Trophoblast cell (in vitro differentiated cells and primary cell): Measurements from ENCODE around the gene IMMP2L. TPM values are rescaled to one million over a fixed set of nuclear protein-coding genes. Genes with fewer than 3 reads are reported as not detected.
"Not testable (repeated sequence)": the region's sequence is repeated elsewhere in the genome, so short reads cannot be mapped to it uniquely, and the experiment has no call there.

Experiments used
- DNase-seq, 2 donors: peaks; one replicate each; pipeline ENCODE4 v3.0.0-alpha.2; 2016
- H2AFZ ChIP-seq: 2 replicates; pipeline ENCODE4 v1.6.1; 2013; ENCODE audit warnings: low read length, moderate library complexity, mild to moderate bottlenecking; ENCODE audit not compliant: insufficient read depth, poor library complexity
- H2AK5ac ChIP-seq: 2 replicates; pipeline ENCODE4 v1.6.1; 2013; ENCODE audit warnings: mild to moderate bottlenecking, low read length
- H2BK120ac ChIP-seq: 2 replicates; pipeline ENCODE4 v1.6.1; 2013; ENCODE audit warnings: low read length, mild to moderate bottlenecking, moderate library complexity; ENCODE audit not compliant: insufficient read depth, poor library complexity
- H2BK12ac ChIP-seq: 2 replicates; pipeline ENCODE4 v1.6.1; 2013; ENCODE audit warnings: mild to moderate bottlenecking, low read length, moderate library complexity
- H2BK5ac ChIP-seq: 2 replicates; pipeline ENCODE4 v1.6.1; 2013; ENCODE audit warnings: low read length, low read depth, moderate library complexity, mild to moderate bottlenecking; ENCODE audit not compliant: poor library complexity
- H3K14ac ChIP-seq: 2 replicates; pipeline ENCODE4 v1.6.1; 2013; ENCODE audit warnings: mild to moderate bottlenecking, low read length
- H3K18ac ChIP-seq: 2 replicates; pipeline ENCODE4 v1.6.1; 2013; ENCODE audit warnings: mild to moderate bottlenecking, low read length
- H3K23ac ChIP-seq: 2 replicates; pipeline ENCODE4 v1.6.1; 2013; ENCODE audit warnings: low read length
- H3K27ac ChIP-seq: 2 replicates; pipeline ENCODE4 v1.5.1; 2013; ENCODE audit warnings: low read depth, mild to moderate bottlenecking, inconsistent platforms, low read length, moderate library complexity
- H3K27me3 ChIP-seq: 2 replicates; pipeline ENCODE4 v1.6.1; 2013; ENCODE audit warnings: inconsistent platforms, mild to moderate bottlenecking, low read length, moderate library complexity; ENCODE audit not compliant: insufficient read depth
- H3K36me3 ChIP-seq, 2 experiments: 1 replicate in 1 of 2; 2 replicates in 1 of 2; pipeline ENCODE4 v1.6.1; 2013; ENCODE audit warnings: low read length in 2 of 2, mild to moderate bottlenecking in 2 of 2, moderate library complexity in 1 of 2; ENCODE audit not compliant: insufficient read depth in 2 of 2, control insufficient read depth in 1 of 2
- H3K4ac ChIP-seq: 2 replicates; pipeline ENCODE4 v1.6.1; 2013; ENCODE audit warnings: low read depth, mild to moderate bottlenecking, low read length, moderate library complexity
- H3K4me1 ChIP-seq, 2 experiments: 1 replicate in 1 of 2; 2 replicates in 1 of 2; pipeline ENCODE4 v1.6.1; 2013; ENCODE audit warnings: low read length in 2 of 2, mild to moderate bottlenecking in 2 of 2, moderate library complexity in 1 of 2; ENCODE audit not compliant: insufficient read depth in 2 of 2, control insufficient read depth in 1 of 2
- H3K4me2 ChIP-seq: 2 replicates; pipeline ENCODE4 v1.6.1; 2013; ENCODE audit warnings: inconsistent platforms, mild to moderate bottlenecking, low read length, moderate library complexity
- H3K4me3 ChIP-seq: 2 replicates; pipeline ENCODE4 v1.5.1; 2013; ENCODE audit warnings: mild to moderate bottlenecking, low read depth, low read length, inconsistent platforms
- H3K79me1 ChIP-seq: one replicate; pipeline ENCODE4 v1.6.1; 2013; ENCODE audit warnings: low read length
- H3K79me2 ChIP-seq: 2 replicates; pipeline ENCODE4 v1.6.1; 2013; ENCODE audit warnings: low read length, mild to moderate bottlenecking; ENCODE audit not compliant: control insufficient read depth, insufficient read depth, poor library complexity
- H3K9ac ChIP-seq: 2 replicates; pipeline ENCODE4 v1.6.1; 2013; ENCODE audit warnings: mild to moderate bottlenecking, low read length
- H3K9me3 ChIP-seq: 2 replicates; pipeline ENCODE4 v1.6.1; 2013; ENCODE audit warnings: low read depth, mild to moderate bottlenecking, control low read depth, inconsistent platforms, low read length; ENCODE audit not compliant: insufficient read depth
- H4K12ac ChIP-seq: 2 replicates; pipeline ENCODE4 v1.6.1; 2013; ENCODE audit warnings: low read depth, mild to moderate bottlenecking, low read length, moderate library complexity
- H4K8ac ChIP-seq: 2 replicates; pipeline ENCODE4 v1.6.1; 2013; ENCODE audit warnings: low read depth, mild to moderate bottlenecking, low read length, moderate library complexity
- H4K91ac ChIP-seq: one replicate; pipeline ENCODE4 v1.6.1; 2013; ENCODE audit warnings: low read depth, mild to moderate bottlenecking, low read length, moderate library complexity
- WGBS: extraction: QIAGEN DNeasy Blood & Tissue Kit; methylation state at CpG from one replicate; pipeline ENCODE4 v1.1.7; 2013; ENCODE audit warnings: missing lambda C conversion rate; ENCODE audit not compliant: insufficient read length, insufficient coverage; ENCODE audit errors: extremely low coverage; 5-methylcytosine and 5-hydroxymethylcytosine counted together
- polyA plus RNA-seq: library from polyadenylated mRNA; stranded (reverse); fragments of 200-250 nt; gene quantifications from 2 replicates; pipeline ENCODE4 v1.2.3, GENCODE V29; 2013

Gene IMMP2L
- polyA plus RNA-seq = 7.5 and 7.9 TPM in 2 replicates

DNA sequence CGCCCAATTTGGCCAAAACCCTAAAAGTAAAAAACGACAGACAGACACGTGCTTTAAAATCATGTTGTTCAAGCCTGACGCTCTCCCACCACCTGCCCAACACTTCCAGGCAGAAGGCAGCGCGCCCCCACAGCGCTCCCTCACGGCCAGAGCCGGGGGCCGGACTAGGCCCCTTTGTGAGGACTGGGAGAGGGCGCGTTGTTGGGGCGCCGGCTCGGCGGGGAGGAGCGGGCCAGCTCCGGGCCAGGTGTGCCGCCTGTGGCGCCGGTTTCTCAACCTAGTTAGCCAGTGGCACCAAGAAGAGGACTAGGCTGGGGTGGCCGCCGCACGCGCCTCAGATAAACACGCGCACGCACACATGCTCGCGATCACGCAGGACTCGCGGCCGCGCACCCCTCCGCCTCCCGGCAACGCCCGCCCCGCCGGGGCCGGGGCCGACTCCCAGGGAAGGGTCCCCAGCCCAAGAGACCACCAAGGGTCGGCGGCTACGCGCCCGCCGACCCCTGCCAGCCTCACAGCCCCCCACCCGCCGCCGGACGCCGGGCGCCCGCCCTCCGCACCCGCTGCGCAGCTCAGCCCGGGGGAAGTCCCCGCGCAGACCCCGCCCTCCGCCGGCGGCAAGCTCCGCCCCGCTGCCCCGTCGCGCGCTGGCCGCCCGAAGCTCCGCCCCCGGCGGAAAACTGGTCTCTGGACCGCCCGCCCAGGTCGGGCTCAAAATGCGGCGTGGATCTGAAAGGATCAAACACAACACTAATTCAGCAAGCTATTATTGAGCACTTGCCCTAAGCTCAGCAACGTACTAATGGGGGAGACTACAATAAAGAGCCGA, at the start of gene IMMP2L:
TSS of gene IMMP2L (minus strand) at position 589 of the 829 bp plus-strand sequence.
- no peak within 1 kb of the TSS for H3K23ac ChIP-seq

DNA sequence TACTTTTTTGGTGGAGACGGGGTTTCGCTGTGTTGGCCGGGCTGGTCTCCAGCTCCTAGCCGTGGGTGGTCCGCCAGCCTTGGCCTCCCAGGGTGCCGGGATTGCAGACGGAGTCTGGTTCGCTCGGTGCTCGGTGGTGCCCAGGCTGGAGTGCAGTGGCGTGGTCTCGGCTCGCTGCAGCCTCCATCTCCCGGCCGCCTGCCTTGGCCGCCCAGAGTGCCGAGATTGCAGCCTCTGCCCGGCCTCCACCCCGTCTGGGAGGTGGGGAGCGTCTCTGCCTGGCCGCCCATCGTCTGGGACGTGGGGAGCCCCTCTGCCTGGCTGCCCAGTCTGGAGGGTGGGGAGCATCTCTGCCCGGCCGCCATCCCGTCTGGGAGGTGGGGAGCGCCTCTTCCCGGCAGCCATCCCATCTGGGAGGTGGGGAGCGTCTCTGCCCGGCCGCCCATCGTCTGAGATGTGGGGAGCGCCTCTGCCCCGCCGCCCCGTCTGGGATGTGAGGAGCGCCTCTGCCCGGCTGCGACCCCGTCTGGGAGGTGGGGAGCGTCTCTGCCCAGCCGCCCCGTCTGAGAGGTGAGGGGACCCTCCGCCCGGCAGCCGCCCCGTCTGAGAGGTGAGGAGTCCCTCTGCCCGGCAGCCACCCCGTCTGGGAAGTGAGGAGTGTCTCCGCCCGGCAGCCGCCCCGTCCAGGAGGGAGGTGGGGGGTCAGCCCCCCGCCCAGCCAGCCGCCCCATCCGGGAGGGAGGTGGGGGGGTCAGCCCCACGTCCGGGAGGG, 47.4 kb upstream of the IMMP2L start:
- not testable (repeated sequence) for H2AK5ac ChIP-seq, H3K23ac ChIP-seq, H4K91ac ChIP-seq, H3K4me2 ChIP-seq, H2BK5ac ChIP-seq, H4K12ac ChIP-seq, H3K18ac ChIP-seq, H3K14ac ChIP-seq, H3K9me3 ChIP-seq, H3K4ac ChIP-seq, H3K27ac ChIP-seq, H2BK12ac ChIP-seq, H3K4me1 ChIP-seq, DNase-seq, H3K79me2 ChIP-seq, H3K9ac ChIP-seq, H3K4me3 ChIP-seq, H4K8ac ChIP-seq, H3K27me3 ChIP-seq, H2BK120ac ChIP-seq, H2AFZ ChIP-seq, H3K79me1 ChIP-seq, H3K36me3 ChIP-seq
- WGBS = no CpG with 5 or more reads among the region's 58 CpGs

More for the DNA sequence above, at the start of gene IMMP2L:
- H3K14ac ChIP-seq = peak within 1 kb of the TSS; percentile 92
- peak within 1 kb of the TSS; percentile 89 for H4K12ac ChIP-seq
- peaks cover 6% of the 10 kb centered on the region for H3K79me1 ChIP-seq
- no CpG with 5 or more reads among the region's 84 CpGs for WGBS
- peak within 1 kb of the TSS; percentile 95 for H2AFZ ChIP-seq
- no peak within 1 kb of the TSS for H2AK5ac ChIP-seq
- H3K4me3 ChIP-seq = peak within 1 kb of the TSS; percentile 86
- peak; percentile 83 to 97 for DNase-seq
- H2BK12ac ChIP-seq = peak within 1 kb of the TSS; percentile 18
- H4K8ac ChIP-seq = peak within 1 kb of the TSS; percentile 94
- no peaks in the 10 kb centered on the region for H3K9me3 ChIP-seq
- H3K27ac ChIP-seq = peak within 1 kb of the TSS; percentile 42
- peak within 1 kb of the TSS; percentile 30 for H4K91ac ChIP-seq
- peak within 1 kb of the TSS; percentile 65 for H3K4ac ChIP-seq
- H3K27me3 ChIP-seq = no peaks in the 10 kb centered on the region
- H3K9ac ChIP-seq = peak within 1 kb of the TSS; percentile 60
- H3K4me1 ChIP-seq = peaks cover 0 to 7% of the 10 kb centered on the region in 2 experiments
- H3K18ac ChIP-seq = peak within 1 kb of the TSS; percentile 98
- no peaks in the 10 kb centered on the region for H3K36me3 ChIP-seq
- peak within 1 kb of the TSS; percentile 60 for H2BK120ac ChIP-seq
- H2BK5ac ChIP-seq = peak within 1 kb of the TSS; percentile 49
- peaks cover 6% of the 10 kb centered on the region for H3K79me2 ChIP-seq
- peak within 1 kb of the TSS; percentile 63 for H3K4me2 ChIP-seq

DNA sequence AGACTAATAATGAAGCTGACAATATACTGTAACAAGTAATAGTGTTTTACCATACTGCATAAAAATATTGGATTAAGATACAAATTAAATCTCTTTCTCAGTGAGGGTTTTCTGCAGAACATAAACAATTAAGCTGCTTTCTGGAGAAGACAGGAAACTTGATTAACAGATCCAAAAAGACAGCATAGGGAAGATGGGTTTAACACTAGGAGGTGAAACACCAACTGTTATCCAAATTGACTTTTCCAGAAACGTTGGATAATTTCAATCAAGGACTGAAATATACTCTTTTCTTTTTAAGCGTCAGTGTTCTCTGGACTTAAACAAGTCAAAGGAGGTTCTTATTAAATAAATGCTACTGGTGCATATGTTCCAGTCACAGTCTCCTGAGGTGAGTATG, 45.3 kb upstream of the IMMP2L start:
- Histone ChIP-seq H3K27me3 (no peaks in the 10 kb centered on the region), H2AK5ac (no peak overlapping the region), H3K23ac (no peak overlapping the region), H3K4me2 (no peak overlapping the region), H4K12ac (no peak overlapping the region), H2BK12ac (no peak overlapping the region), H3K4me3 (no peak overlapping the region), H3K9me3 (peaks cover 5% of the 10 kb centered on the region), H2BK120ac (no peak overlapping the region), H3K27ac (no peak overlapping the region), H4K8ac (no peak overlapping the region), H3K9ac (no peak overlapping the region), H3K79me2 (no peaks in the 10 kb centered on the region), H3K18ac (no peak overlapping the region), H3K4ac (no peak overlapping the region), H2AFZ (no peak overlapping the region), H2BK5ac (no peak overlapping the region), H4K91ac (no peak overlapping the region), H3K36me3 (no peaks in the 10 kb centered on the region), H3K14ac (no peak overlapping the region), H3K4me1 (no peaks in the 10 kb centered on the region), H3K79me1 (no peaks in the 10 kb centered on the region)
- WGBS = no CpG with 5 or more reads among the region's 2 CpGs
- no peak for DNase-seq

DNA sequence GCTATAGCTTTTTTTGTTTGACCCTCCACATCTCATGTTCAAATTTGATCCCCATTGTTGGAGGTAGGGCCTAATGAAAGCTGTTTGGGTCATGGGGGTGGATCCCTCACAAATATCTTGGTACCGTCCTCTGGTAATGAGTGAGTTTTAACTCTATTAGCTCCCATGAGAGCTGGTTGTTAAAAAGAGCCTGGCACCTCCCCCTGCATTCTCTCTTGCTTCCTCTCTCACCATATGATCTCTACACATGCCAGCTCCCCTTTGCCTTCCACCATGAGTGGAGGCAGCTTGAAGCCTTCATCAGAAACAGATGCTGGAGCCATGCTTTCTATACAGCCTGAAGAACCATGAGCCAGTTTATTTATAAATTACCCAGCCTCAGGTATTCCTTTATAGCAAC, 43.0 kb upstream of the IMMP2L start:
- Histone ChIP-seq H3K79me2 (no peaks in the 10 kb centered on the region), H4K91ac (no peak overlapping the region), H3K27ac (no peak overlapping the region), H3K9ac (no peak overlapping the region), H2BK120ac (no peak overlapping the region), H3K23ac (no peak overlapping the region), H3K27me3 (no peaks in the 10 kb centered on the region), H3K18ac (no peak overlapping the region), H3K4me2 (no peak overlapping the region), H3K79me1 (no peaks in the 10 kb centered on the region), H3K4me3 (no peak overlapping the region), H3K36me3 (no peaks in the 10 kb centered on the region), H3K14ac (no peak overlapping the region), H2BK5ac (no peak overlapping the region), H2BK12ac (no peak overlapping the region), H2AK5ac (no peak overlapping the region), H3K4ac (no peak overlapping the region), H4K12ac (no peak overlapping the region), H3K9me3 (peaks cover 5% of the 10 kb centered on the region), H2AFZ (no peak overlapping the region), H4K8ac (no peak overlapping the region), H3K4me1 (no peaks in the 10 kb centered on the region)
- DNase-seq = no peak
- no CpG with 5 or more reads among the region's 1 CpG for WGBS
